ENCODE results near the gene CASZ1. TPM values are rescaled to one million over a fixed set of nuclear protein-coding genes. Genes with fewer than 3 reads are reported as not detected.

The CASZ1 gene
- total RNA-seq, 1 experiment from 2014 or later, result 2.3 TPM

DNA sequence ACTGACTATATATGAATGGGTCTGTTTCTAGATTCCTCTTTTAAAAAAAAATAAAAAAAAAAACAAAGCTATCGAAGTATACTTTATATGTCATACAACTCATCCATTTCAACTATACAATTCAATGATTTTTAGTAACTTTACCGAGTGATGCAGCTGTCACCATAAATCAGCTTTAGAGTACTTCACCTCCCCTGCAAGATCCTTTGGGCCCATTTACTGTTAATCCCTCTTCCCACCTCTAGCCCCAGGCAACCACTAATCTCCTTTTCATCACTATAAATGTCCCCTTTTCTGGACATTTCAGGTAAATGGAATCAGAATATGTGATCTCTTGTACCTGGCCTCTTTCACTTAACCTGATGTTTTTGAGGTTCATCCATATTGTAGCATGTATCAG, 187.8 kb downstream of the CASZ1 start:
- Histone ChIP-seq H3K27ac (no peak overlapping the region), H3K4me3 (no peak overlapping the region), H3K4me1 (peaks cover 16% of the 10 kb centered on the region), H3K27me3 (no peaks in the 10 kb centered on the region), H3K36me3 (no peaks in the 10 kb centered on the region), H3K9me3 (replicated peaks) (no peaks in the 10 kb centered on the region)
- peak in 1 of 2 experiments; percentile 73 for DNase-seq

DNA sequence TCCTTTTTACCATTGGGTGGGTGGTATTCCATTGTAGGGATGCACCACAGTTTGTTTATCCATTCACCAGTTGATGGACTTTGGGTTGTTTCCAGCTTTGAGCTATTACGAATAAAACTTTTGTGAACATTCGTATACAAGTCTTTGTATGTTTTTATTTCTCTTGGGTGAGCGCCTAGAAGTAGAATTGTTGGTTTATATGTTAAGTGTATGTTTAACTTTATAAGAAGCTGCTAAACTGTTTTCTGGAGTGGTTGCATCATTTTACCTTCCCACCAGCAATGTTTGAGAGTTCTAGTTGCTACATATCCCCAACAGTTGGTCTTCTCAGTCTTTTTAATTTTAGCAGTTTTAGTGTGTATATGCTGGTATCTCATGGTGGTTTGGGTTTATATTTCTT, 189.2 kb downstream of the CASZ1 start:
- Histone ChIP-seq H3K4me3 (no peak overlapping the region), H3K36me3 (no peaks in the 10 kb centered on the region), H3K27ac (no peak overlapping the region), H3K27me3 (no peaks in the 10 kb centered on the region), H3K4me1 (peaks cover 16% of the 10 kb centered on the region), H3K9me3 (replicated peaks) (no peaks in the 10 kb centered on the region)
- DNase-seq, result no peak

DNA sequence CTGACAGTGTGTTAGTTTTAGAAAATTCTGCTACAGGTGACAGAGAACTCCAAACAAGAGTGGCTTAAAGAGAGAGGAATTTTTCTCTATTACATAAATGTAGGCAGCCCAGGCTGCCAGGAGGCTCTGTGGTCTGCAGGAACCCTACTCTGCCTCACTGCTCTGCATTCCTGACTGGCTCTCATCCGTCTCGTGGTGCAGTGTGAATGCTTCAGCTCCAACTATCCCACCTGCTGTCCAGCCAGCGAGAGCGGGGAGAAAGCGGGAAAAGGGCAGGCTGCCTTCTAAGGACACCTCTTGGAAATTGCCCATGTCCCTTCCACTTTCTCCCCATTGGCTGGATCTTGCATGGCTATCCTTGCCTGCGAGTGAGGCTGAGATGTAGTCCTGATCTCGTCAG, 190.4 kb downstream of the CASZ1 start:
- H3K27ac ChIP-seq, result no peak overlapping the region
- H3K4me3 ChIP-seq, result no peak overlapping the region
- no peaks in the 10 kb centered on the region for H3K9me3 ChIP-seq (replicated peaks)
- H3K4me1 ChIP-seq, result peaks cover 27% of the 10 kb centered on the region
- peak in 1 of 2 experiments; percentile 21 for DNase-seq
- no peaks in the 10 kb centered on the region for H3K27me3 ChIP-seq
- H3K36me3 ChIP-seq, result no peaks in the 10 kb centered on the region

DNA sequence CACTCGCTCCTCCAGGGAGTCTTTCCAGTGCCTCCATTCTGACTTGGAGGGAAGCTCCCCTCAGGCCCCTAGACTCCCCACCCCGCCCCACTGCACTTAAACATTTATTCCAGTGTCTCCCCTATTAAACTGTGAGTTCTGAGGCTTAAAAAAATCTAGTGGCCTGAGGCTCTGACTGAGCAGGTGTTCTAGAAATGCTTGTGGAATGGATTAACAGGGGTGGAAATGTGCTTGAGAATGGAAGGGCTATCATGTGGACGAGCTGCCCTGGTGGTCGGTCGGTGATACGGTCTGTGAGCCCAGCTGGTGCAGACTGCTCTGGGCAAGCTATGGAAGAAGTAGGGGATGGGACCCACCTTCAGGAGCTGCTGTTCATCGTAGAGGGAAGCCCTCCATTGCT, 191.5 kb downstream of the CASZ1 start:
- Histone ChIP-seq H3K27me3 (no peaks in the 10 kb centered on the region), H3K4me1 (peaks cover 27% of the 10 kb centered on the region), H3K9me3 (replicated peaks) (no peaks in the 10 kb centered on the region), H3K27ac (no peak overlapping the region), H3K36me3 (no peaks in the 10 kb centered on the region), H3K4me3 (no peak overlapping the region)
- peak; percentile 56 to 78 for DNase-seq

DNA sequence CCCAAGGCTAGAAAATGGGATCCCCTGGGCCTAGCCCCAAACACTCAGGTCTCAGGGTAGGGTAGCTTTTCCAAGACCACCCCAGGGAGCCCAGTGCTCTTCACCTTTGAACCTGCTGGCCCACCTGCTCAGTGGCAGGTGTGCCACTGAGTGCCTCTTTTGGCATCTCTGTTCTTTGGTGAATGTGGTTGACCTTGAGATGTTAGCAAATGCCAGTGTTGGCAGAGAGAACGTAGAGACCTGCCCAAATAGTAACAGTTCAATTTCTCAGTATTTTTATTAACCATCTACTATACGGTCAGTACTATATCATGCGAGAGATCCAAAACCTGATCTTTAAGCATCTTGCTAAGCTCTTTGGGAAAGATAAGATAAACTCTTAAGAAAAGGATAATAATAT, 193.5 kb downstream of the CASZ1 start:
- no peak for DNase-seq
- H3K4me3 ChIP-seq, result no peak overlapping the region
- H3K27me3 ChIP-seq, result no peaks in the 10 kb centered on the region
- H3K36me3 ChIP-seq, result no peaks in the 10 kb centered on the region
- no peak overlapping the region for H3K27ac ChIP-seq
- H3K9me3 ChIP-seq (replicated peaks), result no peaks in the 10 kb centered on the region
- peaks cover 19% of the 10 kb centered on the region for H3K4me1 ChIP-seq

DNA sequence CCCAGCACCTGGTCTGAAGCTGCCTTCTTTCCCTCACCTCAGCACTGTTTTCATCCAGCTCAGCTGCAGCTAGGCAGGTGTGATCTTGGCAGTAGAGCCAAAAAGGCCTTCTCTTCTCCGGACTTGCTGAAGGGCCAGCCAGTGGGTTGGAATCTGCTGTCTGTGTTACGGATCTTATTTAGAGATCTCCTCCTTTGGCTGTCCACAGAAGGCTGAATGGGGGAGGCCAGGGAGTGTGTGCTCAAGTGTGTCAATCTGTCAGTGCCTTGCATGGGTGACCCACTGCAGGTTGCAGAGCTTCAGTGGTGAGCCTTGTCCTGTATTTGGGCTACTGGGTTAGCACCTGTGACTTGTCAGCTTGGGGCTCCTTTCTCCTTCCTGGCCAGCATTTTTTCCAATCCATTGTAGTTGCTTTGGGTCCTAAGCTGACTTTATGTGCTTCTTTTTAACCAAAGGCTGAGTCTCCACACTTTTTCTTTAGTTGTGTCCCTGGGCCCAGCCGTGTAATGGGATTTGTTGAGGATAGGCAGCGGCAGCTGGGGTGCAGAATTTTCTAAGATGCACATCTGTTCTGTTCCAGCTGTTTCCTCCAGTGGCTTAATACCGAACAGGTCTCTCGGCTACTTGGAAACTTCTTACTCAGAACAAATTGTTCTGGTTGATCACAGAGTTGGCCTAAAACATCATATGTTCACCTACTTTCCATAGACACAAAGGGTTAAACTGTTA, 194.9 kb downstream of the CASZ1 start:
- Histone ChIP-seq H3K36me3 (no peaks in the 10 kb centered on the region), H3K4me3 (no peak overlapping the region), H3K27ac (peak overlapping the region; percentile 18), H3K27me3 (no peaks in the 10 kb centered on the region), H3K9me3 (replicated peaks) (no peaks in the 10 kb centered on the region), H3K4me1 (peaks cover 19% of the 10 kb centered on the region)
- peak; percentile 73 to 88 for DNase-seq

DNA sequence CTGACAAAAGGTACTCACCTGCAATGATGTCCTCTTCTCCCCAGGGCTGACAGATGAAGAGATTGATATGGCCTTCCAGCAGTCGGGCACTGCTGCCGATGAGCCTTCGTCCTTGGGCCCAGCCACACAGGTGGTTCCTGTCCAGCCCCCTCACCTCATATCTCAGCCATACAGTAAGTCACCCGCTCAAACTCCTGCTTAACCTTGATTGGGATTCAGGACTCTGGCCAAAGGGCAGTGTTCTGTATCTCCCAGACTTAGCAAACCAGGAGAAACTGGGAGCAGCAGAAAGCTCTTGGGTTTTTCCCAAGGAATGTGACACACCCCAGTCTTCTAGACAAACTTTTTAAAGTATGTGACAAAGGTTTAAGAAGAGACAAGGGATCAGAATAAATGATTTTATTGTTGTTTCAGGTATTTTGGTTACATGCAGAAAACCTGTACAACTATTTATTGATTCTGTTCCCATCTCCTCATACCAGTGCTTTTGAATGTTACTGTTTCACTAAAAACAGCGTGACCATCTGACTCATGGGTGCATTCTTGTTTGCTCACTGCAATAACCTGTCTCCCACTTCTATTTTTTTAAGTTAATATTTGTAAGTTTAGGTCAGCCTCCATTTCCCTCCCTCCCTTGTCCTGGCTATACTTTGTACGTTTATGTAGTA, 197.1 kb downstream of the CASZ1 start:
- no peaks in the 10 kb centered on the region for H3K9me3 ChIP-seq (replicated peaks)
- no peak overlapping the region for H3K4me3 ChIP-seq
- DNase-seq, result no peak
- peaks cover 13% of the 10 kb centered on the region for H3K4me1 ChIP-seq
- H3K27me3 ChIP-seq, result no peaks in the 10 kb centered on the region
- H3K36me3 ChIP-seq, result no peaks in the 10 kb centered on the region
- H3K27ac ChIP-seq, result no peak overlapping the region

DNA sequence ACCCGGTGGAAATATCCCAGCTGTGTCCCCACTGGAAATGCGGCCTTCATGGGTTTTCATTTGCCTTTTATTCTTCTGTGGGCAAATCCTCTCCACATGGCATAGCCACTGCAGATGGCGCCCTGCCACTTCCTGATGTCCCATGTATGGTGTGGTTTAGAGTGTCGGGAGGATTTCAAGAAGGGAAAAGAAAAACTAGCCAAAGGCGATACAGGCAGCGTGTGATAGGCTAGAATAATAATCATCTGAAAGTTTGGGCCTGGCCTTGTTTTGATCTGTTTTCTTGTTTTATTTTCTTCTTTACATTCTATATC, 198.1 kb downstream of the CASZ1 start:
- H3K27me3 ChIP-seq, result no peaks in the 10 kb centered on the region
- H3K4me3 ChIP-seq, result no peak overlapping the region
- no peak overlapping the region for H3K27ac ChIP-seq
- no peaks in the 10 kb centered on the region for H3K36me3 ChIP-seq
- DNase-seq, result peak in 1 of 2 experiments; percentile 38
- no peaks in the 10 kb centered on the region for H3K9me3 ChIP-seq (replicated peaks)
- H3K4me1 ChIP-seq, result peaks cover 13% of the 10 kb centered on the region

DNA sequence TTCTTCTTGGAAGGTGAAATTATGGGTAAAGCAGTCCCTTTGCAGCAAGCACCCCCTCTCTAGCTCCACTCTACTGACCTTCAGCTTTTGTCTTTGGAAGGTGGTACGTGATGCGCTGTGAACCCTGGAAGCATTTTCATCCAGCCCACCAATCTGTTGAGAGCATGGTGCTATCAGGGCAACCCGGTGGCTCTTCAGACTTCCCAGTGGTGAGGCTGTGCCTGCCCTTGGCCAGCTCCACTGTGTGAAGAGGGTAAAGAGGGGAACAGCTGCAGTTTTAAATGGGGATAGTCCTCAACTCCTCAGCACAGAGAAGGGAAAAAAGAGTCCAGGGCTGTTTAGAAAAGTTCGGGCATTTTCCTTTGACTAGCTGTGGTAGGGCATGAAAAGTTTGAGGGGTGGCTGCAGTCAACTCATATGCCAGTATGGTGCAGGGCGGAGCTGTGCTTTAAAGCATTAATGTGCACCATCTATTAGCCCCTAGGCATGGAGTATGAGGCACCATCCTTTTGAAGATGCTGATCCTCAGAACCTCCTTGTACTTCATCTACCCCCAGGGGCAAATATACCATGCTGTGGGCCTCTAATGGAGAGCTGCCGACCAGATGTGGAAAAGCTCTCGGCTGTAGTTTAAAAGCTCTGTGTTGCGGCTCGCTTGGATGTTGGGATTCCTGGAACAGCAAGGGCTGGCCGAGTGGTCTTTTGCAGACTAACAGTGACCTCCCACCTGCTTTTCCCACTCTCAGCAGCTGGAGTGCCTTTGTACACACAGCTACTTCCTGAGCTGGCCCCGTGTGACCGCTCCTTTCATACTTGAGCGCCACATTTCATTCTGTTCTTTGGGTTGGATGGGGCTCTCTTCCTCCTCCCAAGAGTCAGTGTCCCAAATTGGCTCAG, 198.7 kb downstream of the CASZ1 start:
- H3K4me3 ChIP-seq, result no peak overlapping the region
- no peaks in the 10 kb centered on the region for H3K27me3 ChIP-seq
- H3K27ac ChIP-seq, result no peak overlapping the region
- DNase-seq, result peak in 1 of 2 experiments; percentile 42
- H3K36me3 ChIP-seq, result no peaks in the 10 kb centered on the region
- peaks cover 13% of the 10 kb centered on the region for H3K4me1 ChIP-seq
- H3K9me3 ChIP-seq (replicated peaks), result no peaks in the 10 kb centered on the region

DNA sequence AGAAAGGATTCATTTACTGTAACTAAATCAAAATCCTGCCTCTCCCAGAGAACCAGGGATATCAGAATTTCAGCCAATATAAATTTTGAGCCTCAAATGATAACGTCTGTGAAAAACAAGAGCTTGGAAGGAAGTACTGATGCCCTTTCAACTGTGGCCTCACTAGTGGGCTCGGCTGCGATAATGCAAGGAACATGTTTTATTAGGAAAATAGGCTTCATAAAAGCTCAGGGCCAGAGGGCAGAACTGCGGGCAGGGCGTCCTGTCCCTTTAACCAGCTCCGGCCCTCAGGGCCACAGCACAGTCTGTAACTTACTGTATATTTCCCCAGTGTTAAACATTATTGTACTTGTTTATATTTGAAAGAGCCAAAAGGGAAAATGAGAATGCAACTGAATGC, 199.7 kb downstream of the CASZ1 start:
- Histone ChIP-seq H3K27me3 (no peaks in the 10 kb centered on the region), H3K36me3 (no peaks in the 10 kb centered on the region), H3K27ac (no peak overlapping the region), H3K4me1 (peaks cover 9% of the 10 kb centered on the region), H3K9me3 (replicated peaks) (no peaks in the 10 kb centered on the region), H3K4me3 (no peak overlapping the region)
- no peak for DNase-seq

DNA sequence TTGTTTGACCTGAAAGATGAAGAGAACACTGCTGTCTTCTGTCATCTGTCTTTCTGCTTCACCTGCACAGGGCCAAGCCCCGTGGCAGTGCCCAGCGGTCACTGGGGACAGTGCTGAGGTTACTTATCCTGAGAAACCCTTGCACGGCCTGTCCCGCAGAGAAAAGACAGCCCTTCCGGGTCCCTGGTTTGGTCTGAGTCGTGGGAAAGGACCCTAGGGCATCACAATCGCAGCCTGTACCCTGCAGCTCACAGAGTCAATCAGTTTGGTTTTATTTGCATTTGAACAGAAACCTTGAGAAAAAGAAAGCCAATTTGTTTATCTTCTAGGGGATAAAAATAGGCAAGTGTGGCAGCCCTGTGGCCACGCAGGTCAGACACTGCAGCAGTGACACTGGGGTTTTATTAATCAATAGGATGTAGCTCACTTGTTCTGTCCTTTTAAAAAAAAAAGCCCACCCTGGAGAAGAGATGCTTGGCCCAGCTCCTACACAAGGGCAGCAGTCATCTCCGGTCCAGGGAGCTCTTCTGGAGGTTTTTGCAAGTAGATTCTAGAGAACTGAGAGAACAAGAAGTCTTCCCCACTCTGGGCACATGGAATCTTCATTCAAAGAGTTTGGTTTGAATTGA, 201.7 kb downstream of the CASZ1 start:
- Histone ChIP-seq H3K36me3 (no peaks in the 10 kb centered on the region), H3K27me3 (no peaks in the 10 kb centered on the region), H3K4me1 (peaks cover under 1% of the 10 kb centered on the region; the same call in 1 of the 2 replicates), H3K9me3 (replicated peaks) (no peaks in the 10 kb centered on the region), H3K4me3 (no peak overlapping the region), H3K27ac (no peak overlapping the region)
- DNase-seq, result no peak

DNA sequence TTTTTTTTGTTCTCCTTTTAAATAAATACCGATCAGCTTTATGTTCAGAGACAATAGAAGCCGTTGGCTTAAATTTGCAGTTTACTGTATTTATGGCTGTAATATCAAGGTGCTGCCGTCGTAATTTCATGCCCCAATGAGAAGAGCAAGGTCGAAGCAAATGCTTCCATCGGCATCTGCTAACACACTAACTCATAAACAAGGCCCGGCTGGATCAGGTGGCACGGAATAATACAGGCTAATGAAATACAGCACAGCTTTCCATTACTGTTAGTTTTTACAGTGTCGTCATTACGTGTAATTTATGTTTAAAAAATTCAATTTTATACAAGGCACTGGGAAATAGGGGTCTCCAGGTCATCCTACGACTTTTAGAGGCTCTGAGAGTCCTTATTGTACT, 202.7 kb downstream of the CASZ1 start:
- no peaks in the 10 kb centered on the region for H3K4me1 ChIP-seq
- H3K9me3 ChIP-seq (replicated peaks), result no peaks in the 10 kb centered on the region
- H3K36me3 ChIP-seq, result no peaks in the 10 kb centered on the region
- H3K4me3 ChIP-seq, result no peak overlapping the region
- no peaks in the 10 kb centered on the region for H3K27me3 ChIP-seq
- H3K27ac ChIP-seq, result no peak overlapping the region
- DNase-seq, result no peak

DNA sequence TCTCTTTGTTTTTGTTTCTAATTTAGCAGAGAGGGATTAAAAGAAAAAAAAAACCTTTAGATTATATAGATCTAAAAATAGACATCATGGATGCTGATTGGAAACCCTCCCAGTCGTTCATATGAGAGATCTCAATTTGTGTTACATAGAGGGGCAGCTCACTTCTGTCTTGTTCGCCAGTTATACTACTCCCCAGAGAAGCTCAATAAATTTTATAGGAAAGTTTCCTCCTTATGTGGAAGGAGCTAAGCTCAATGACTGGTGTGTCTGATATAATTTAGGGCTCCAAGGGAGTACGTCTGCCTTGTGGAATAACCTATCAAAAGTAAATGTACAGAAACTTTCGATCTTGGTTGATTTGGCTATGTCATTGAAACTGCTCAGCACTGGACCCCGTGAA, 204.1 kb downstream of the CASZ1 start:
- no peaks in the 10 kb centered on the region for H3K4me1 ChIP-seq
- DNase-seq, result no peak

DNA sequence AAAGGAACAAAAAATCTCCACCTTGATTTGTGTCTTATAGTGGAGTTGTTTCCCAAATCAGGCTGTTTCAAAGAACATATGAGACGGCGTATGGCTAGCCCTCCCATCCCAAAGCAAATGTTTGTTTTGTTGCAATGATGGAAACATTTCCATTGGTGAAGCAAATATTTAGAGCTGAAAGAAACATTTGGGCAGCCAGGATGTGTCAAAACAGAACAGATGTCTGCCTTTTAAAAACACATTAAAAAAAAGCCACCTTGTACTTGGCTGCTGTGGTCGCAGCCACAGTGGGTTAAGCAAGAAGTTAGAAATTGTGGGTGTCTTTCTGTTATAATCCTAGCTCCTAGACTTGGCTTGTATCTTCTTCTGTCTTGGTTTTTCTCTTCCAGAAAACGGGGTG, 205.4 kb downstream of the CASZ1 start:
- Histone ChIP-seq H3K9me3 (replicated peaks) (no peaks in the 10 kb centered on the region), H3K27me3 (no peaks in the 10 kb centered on the region), H3K4me1 (no peaks in the 10 kb centered on the region), H3K36me3 (no peaks in the 10 kb centered on the region), H3K4me3 (no peak overlapping the region), H3K27ac (no peak overlapping the region)
- no peak for DNase-seq

More for the DNA sequence above, 204.1 kb downstream of the CASZ1 start:
- Histone ChIP-seq H3K36me3 (no peaks in the 10 kb centered on the region), H3K27ac (no peak overlapping the region), H3K27me3 (no peaks in the 10 kb centered on the region), H3K9me3 (replicated peaks) (no peaks in the 10 kb centered on the region), H3K4me3 (no peak overlapping the region)

DNA sequence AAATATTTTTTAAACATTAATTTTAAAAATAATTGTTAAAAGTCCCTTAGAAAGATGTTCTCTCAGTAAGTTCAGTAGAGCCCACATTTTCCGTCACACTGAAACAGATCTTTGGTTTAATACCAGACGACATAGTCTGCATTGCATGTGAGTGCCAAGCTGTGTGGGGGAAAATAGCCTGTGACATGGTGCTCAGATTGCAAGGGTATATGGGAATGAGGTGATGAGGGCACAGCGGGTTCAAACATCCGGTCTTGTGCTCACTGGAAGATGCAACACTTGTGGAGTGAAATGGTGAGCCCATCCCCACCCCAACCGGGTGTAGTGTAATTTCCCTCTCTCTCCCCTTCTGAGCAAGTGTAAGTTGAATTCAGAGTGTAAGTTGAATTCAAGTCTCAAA, 207.4 kb downstream of the CASZ1 start:
- H3K9me3 ChIP-seq (replicated peaks), result peaks cover 5% of the 10 kb centered on the region

More for the DNA sequence above, 207.4 kb downstream of the CASZ1 start:
- DNase-seq, result no peak
- Histone ChIP-seq H3K27me3 (no peaks in the 10 kb centered on the region), H3K4me3 (no peak overlapping the region), H3K36me3 (no peaks in the 10 kb centered on the region; the same call in 1 of the 2 replicates), H3K27ac (no peak overlapping the region), H3K4me1 (no peaks in the 10 kb centered on the region)

Measured in SJCRH30 (cell line).